ENCODE results near the gene CDK5RAP2.
"Not testable (repeated sequence)": the region's sequence is repeated elsewhere in the genome, so short reads cannot be mapped to it uniquely, and the experiment has no call there.

The CDK5RAP2 gene

GRCh38 chr9:120464887-120465421 is 115.0 kb downstream of the CDK5RAP2 start:
- no peak for DNase-seq (ENCODE audit: low read depth)

GRCh38 chr9:120464176-120464886 is 115.6 kb downstream of the CDK5RAP2 start:
- no peak for DNase-seq (ENCODE audit: low read depth)

- DNase-seq (ENCODE audit: low read depth) = no peak
These were observed 116.2 kb downstream of the CDK5RAP2 start for GRCh38 chr9:120463765-120464164.

DNA sequence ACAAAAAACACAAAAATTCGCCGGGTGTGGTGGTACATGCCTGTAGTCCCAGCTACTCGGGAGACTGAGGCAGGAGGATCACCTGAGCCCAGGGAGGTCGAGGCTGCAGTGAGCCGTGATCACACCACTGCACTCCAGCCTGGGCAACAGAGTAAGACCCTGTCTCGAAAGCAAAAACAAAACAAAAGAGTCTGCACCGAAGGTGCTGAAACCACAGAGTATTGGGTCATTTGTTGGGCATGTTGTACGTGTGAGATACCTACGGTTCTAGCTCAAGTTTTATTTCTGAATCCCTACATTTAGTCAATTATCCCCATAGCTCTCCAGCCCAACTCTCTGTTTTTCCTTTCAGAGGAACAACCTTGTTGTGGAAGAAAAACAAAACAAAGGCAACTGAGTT is 118.3 kb downstream of the CDK5RAP2 start:
- DNase-seq (ENCODE audit: low read depth) = not testable (repeated sequence)

GRCh38 chr9:120456218-120456617 is 123.7 kb downstream of the CDK5RAP2 start:
- DNase-seq (ENCODE audit: low read depth) = no peak

DNA sequence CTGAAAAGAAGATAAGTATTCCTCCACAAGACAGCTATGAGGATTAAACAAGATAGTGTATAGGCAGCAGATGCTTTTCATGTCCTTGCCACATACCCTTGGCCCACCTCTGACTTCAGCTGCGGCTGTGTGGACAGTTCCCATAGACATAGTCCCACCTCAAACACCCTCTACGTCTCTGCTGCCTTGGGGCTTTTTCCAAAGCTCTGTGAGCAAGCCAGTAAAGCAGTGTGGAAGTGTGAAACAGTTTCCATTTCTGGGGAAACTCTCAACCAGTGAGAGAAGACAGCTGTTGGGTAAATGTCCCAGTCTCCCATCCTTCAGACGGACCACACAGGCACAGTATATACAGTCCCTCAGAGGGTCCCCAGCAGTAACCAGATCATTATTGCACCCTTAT is 125.5 kb downstream of the CDK5RAP2 start:
- DNase-seq (ENCODE audit: low read depth) = no peak

GRCh38 chr9:120453792-120454191 is 126.2 kb downstream of the CDK5RAP2 start:
- DNase-seq (ENCODE audit: low read depth) = no peak

DNA sequence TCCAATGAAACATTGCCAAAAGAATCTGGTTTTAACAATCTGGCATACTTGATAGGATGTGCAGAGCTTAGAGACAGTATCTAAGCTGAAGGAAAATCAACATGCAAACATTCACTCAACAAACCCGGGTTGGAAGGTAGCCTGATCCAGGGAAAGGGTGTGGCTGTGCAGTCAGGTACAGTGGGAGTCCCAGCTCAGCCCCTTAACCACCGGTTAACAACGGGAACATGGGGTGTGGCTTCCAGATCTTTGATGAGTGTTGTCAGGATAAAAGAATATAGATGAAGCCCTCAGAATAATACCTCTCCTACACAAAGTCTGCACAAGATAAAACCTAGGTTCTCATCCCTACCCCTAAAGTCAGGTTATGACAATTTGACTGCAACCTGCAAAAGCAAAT is 127.3 kb downstream of the CDK5RAP2 start:
- DNase-seq (ENCODE audit: low read depth) = no peak

GRCh38 chr9:120450916-120451315 is 129.1 kb downstream of the CDK5RAP2 start:
- DNase-seq (ENCODE audit: low read depth) = no peak

GRCh38 chr9:120449566-120449965 is 130.4 kb downstream of the CDK5RAP2 start:
- no peak for DNase-seq (ENCODE audit: low read depth)

DNA sequence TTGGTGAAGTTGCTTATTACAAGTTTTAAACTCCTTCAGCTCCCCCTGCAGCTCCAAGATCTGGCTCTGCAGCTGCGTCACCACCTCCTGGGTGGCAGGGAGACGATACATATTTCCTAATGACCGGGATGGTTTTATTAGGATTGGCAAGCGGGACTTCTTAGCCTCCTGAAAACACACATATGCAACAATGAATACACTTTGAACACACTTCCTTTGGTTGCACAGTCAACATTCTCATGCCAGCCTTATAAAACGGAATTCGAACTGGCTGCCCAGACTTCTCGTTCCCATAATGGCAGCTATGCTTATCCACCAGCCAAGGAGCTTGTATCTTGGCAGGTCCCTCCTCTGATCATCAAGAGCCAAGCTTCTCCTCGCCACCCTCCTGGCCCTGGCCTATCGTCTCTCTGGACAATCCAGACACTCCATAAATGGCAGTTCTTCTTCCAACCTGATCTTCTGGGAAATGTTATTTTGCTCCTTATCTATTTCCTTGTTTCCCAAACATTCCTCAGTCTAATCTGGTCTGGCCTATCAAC is 131.9 kb downstream of the CDK5RAP2 start:
- no peak for DNase-seq (ENCODE audit: low read depth)

DNA sequence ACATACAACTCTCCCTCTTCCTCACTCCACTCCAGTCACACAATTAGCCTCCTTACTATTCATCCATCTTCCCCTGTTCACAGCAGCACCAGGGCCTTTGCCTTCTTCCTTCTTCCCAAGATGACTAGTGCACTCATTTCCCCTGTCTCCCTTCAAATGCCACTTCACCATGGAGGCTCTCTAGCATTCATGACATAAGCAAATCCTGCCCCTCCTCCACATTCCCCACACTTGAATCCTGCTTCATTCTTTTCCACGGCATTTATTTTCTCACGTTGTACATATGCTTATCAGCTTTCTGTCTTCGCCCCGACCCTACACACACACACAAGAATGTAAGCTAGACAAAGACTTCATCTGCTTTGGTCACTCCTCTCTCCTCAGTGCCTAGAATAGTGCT is 133.3 kb downstream of the CDK5RAP2 start:
- no peak for DNase-seq (ENCODE audit: low read depth)

DNA sequence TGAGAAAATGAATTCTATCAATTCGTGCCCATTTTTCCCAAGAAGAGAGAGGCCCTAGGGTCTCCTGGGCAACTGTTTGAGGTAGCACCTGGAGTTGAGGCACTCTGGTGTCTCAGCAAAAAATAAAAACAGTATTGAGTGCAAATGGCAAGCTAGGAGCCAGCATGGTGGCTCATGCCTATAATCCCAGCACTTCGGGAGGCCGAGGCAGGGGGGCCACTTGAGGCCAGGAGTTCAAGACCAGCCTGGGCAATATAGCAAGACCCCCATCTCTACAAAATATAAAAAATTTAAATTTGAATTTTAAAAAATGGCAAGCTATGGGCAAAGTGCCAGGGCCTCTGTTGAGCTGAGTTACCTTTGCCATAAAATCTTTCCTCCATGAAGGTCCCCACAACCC is 136.0 kb downstream of the CDK5RAP2 start:
- no peak for DNase-seq (ENCODE audit: low read depth)

- no peak for DNase-seq (ENCODE audit: low read depth)
These were observed 136.5 kb downstream of the CDK5RAP2 start for GRCh38 chr9:120443489-120443888.

DNA sequence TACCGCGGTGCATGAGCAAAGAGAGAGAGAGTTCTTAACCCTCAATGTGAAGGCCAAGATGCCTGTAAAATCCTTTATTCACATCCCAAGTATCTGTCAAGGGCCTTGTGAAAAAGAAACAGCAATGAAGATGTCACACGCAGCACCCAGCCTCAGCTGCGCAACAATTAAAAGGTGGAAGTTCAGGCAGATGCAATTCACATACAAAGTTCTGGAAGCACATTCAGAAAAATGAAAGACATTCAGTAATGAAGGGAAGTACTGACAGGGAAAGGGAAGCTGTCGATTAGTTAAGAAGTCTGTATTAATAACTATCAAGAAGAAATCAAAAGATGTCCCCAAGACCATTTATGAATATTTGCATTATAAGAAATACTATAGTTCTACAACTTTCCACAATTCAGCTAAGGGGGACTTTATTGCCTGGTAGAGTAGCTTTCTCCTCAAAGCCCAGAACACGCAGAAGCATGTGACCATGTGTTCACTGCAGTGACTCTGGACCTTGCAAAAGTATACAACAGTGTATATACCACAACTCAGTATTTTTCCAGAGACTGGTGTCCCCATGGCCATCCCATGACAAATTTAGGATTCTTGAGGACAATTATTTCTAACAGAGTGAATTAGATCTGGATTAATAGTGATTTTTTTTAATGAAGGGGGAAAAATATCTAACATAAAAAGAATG is 137.5 kb downstream of the CDK5RAP2 start:
- no peak for DNase-seq (ENCODE audit: low read depth)

- no peak for DNase-seq (ENCODE audit: low read depth)
These were observed 138.3 kb downstream of the CDK5RAP2 start for GRCh38 chr9:120441426-120442307.

- DNase-seq (ENCODE audit: low read depth) = no peak
These were observed 139.2 kb downstream of the CDK5RAP2 start for GRCh38 chr9:120440791-120441190.

GRCh38 chr9:120439926-120440325 is 140.0 kb downstream of the CDK5RAP2 start:
- no peak for DNase-seq (ENCODE audit: low read depth)

DNA sequence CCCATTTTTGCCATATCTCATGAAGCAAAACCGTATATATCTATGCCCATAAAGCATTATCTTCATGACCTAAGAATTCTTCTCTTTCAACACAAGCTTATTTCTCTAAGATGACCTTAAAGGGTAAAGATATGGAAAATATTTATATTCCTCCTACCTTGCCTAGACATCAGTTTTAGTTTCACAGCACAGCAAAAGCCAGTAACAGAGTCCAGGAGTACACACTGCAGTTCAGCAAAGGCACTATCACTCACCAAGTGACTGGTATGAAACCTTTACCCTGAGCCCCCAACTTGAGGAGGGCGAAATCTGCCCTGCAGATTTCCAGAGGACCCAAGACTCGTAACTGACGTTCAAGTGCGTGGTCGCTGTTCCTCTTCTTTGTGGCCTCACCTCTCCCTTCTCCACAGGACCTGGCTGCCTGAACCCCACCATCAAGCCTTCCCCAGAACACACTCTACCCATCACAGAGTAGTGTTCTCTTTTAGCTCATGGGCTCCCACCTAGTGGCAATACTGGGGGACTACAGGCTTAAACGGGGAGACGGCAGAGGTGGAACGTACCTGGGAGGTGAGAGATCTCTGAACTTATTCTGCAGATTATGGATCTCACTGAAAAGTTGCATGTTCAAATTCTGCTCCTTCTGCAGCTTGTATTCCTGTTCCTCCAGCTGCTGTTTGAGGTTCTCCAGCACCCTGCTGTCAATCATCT is 141.0 kb downstream of the CDK5RAP2 start:
- no peak for DNase-seq (ENCODE audit: low read depth)

GRCh38 chr9:120438111-120438510 is 141.9 kb downstream of the CDK5RAP2 start:
- DNase-seq (ENCODE audit: low read depth) = no peak

DNA sequence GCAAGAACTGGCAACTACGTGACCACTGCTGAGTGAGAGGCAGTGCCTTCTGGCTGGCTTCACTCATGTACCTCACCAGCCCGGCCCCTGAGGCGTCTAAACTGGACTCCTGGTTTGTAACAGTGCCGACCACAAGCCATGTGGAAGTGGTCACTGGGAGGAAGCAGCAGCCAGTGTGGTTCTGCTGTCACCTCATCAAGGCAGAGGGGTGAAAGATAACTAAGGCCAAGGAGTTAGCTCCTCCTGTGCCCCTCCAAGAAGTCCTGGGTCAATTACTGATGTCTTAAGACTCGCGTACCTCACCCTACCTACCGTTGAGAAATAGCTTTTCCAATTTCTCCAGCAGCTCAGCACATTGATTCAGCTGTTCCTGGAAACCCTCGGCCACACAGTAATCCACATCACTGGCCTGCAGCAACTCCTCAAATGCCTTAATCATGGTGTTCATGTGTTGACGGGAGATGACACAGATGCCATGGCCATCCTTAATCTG is 142.9 kb downstream of the CDK5RAP2 start:
- no peak for DNase-seq (ENCODE audit: low read depth)
